DND-41 (cell line): ENCODE results near the gene ATG13.
"Not testable (repeated sequence)": the region's sequence is repeated elsewhere in the genome, so short reads cannot be mapped to it uniquely, and the experiment has no call there.

Source experiments
- ATAC-seq: fragments of 200-7000 bp; cut with Tn5 transposase; 3 replicates; pipeline ENCODE4 v1.9.1; 2021; ENCODE audit warnings: low read depth; ENCODE audit not compliant: insufficient read depth
- DNase-seq: peaks from one replicate; pipeline ENCODE4 v3.0.0-alpha.2; 2020
- H2AFZ ChIP-seq: 2 replicates; pipeline ENCODE4 v1.6.0; 2012; ENCODE audit warnings: low read depth, low read length
- H3K27ac ChIP-seq: 2 replicates; pipeline ENCODE4 v1.5.1; 2012; ENCODE audit warnings: low read length, inconsistent platforms
- H3K27me3 ChIP-seq: fragments of 200-600 bp; sonication (generic); 2 replicates; pipeline ENCODE4 v1.6.0; 2012; ENCODE audit warnings: low read length, mild to moderate bottlenecking, inconsistent platforms; ENCODE audit not compliant: insufficient read depth, poor library complexity
- H3K36me3 ChIP-seq: 2 replicates; pipeline ENCODE4 v1.5.1; 2012; ENCODE audit warnings: low read length, inconsistent platforms; ENCODE audit not compliant: insufficient read depth
- H3K4me1 ChIP-seq: 2 replicates; pipeline ENCODE4 v1.5.1; 2012; ENCODE audit warnings: mild to moderate bottlenecking, low read length; ENCODE audit not compliant: insufficient read depth
- H3K4me2 ChIP-seq: 2 replicates; pipeline ENCODE4 v1.6.0; 2012; ENCODE audit warnings: mild to moderate bottlenecking, moderate library complexity, low read length, inconsistent platforms; ENCODE audit not compliant: insufficient read depth
- H3K4me3 ChIP-seq, 2 experiments: fragments of 200-600 bp in 1 of 2; shearing (Covaris generic) in 1 of 2; 2 replicates each; pipeline ENCODE4 v1.5.1; 2012 to 2016; ENCODE audit warnings: inconsistent platforms in 2 of 2, low read length in 2 of 2, mild to moderate bottlenecking in 2 of 2, low read depth in 1 of 2, moderate library complexity in 1 of 2
- H3K79me2 ChIP-seq: 2 replicates; pipeline ENCODE4 v1.6.0; 2012; ENCODE audit warnings: low read length, inconsistent platforms; ENCODE audit not compliant: insufficient read depth
- H3K9ac ChIP-seq: 2 replicates; pipeline ENCODE4 v1.6.0; 2012; ENCODE audit warnings: low read depth, mild to moderate bottlenecking, inconsistent platforms, low read length, moderate library complexity
- H3K9me3 ChIP-seq: 2 replicates; pipeline ENCODE4 v1.5.1; 2012; ENCODE audit warnings: low read length, moderate library complexity, mild to moderate bottlenecking, inconsistent platforms; ENCODE audit not compliant: insufficient read depth, severe bottlenecking
- H4K20me1 ChIP-seq: 2 replicates; pipeline ENCODE4 v1.6.0; 2012; ENCODE audit warnings: low read length; ENCODE audit not compliant: insufficient read depth
- EZH2 ChIP-seq: IDR thresholded peaks from 3 replicates; pipeline ENCODE4 v1.6.1; 2012; ENCODE audit warnings: borderline replicate concordance, low read depth, mild to moderate bottlenecking, moderate library complexity, low read length, inconsistent platforms; ENCODE audit not compliant: severe bottlenecking
- TF ChIP-seq, protein P1 (sequence below): IDR thresholded peaks from 2 replicates; pipeline ENCODE4 v1.5.1; 2012; ENCODE audit warnings: borderline replicate concordance, low read length, moderate library complexity, mild to moderate bottlenecking; ENCODE audit not compliant: poor library complexity, severe bottlenecking; ENCODE audit errors: extremely low read depth

Gene ATG13

GRCh38 chr11:46710821-46711269, 93.5 kb downstream of the ATG13 start:
- no peaks in the 10 kb centered on the region for H3K79me2 ChIP-seq
- no peak overlapping the region for H3K27ac ChIP-seq
- peaks cover 17% of the 10 kb centered on the region for H3K36me3 ChIP-seq
- H3K4me1 ChIP-seq: no peaks in the 10 kb centered on the region
- TF ChIP-seq, protein P1, sequence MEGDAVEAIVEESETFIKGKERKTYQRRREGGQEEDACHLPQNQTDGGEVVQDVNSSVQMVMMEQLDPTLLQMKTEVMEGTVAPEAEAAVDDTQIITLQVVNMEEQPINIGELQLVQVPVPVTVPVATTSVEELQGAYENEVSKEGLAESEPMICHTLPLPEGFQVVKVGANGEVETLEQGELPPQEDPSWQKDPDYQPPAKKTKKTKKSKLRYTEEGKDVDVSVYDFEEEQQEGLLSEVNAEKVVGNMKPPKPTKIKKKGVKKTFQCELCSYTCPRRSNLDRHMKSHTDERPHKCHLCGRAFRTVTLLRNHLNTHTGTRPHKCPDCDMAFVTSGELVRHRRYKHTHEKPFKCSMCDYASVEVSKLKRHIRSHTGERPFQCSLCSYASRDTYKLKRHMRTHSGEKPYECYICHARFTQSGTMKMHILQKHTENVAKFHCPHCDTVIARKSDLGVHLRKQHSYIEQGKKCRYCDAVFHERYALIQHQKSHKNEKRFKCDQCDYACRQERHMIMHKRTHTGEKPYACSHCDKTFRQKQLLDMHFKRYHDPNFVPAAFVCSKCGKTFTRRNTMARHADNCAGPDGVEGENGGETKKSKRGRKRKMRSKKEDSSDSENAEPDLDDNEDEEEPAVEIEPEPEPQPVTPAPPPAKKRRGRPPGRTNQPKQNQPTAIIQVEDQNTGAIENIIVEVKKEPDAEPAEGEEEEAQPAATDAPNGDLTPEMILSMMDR: no peak
- no peak for TF ChIP-seq EZH2
- H4K20me1 ChIP-seq: peaks cover 1% of the 10 kb centered on the region; the same call in 1 of the 2 replicates
- H3K27me3 ChIP-seq: no peaks in the 10 kb centered on the region
- no peak overlapping the region for H2AFZ ChIP-seq
- ATAC-seq (no peak), DNase-seq (no peak)
- H3K4me3 ChIP-seq: no peak overlapping the region
- no peaks in the 10 kb centered on the region for H3K9me3 ChIP-seq
- H3K4me2 ChIP-seq: no peak overlapping the region
- no peak overlapping the region for H3K9ac ChIP-seq

- Histone ChIP-seq H3K9ac (no peak overlapping the region), H3K36me3 (peaks cover 13% of the 10 kb centered on the region), H4K20me1 (no peaks in the 10 kb centered on the region; the same call in 1 of the 2 replicates), H3K27ac (no peak overlapping the region), H2AFZ (no peak overlapping the region), H3K4me3 (no peak overlapping the region), H3K79me2 (no peaks in the 10 kb centered on the region), H3K4me1 (no peaks in the 10 kb centered on the region), H3K4me2 (no peak overlapping the region), H3K9me3 (no peaks in the 10 kb centered on the region), H3K27me3 (no peaks in the 10 kb centered on the region)
- no peak for TF ChIP-seq EZH2
- TF ChIP-seq, protein P1: no peak
- DNase-seq (no peak), ATAC-seq (no peak)
These were observed 94.0 kb downstream of the ATG13 start for GRCh38 chr11:46711303-46711702.

- ATAC-seq (no peak), DNase-seq (no peak)
- H3K27me3 ChIP-seq: no peaks in the 10 kb centered on the region
- no peak overlapping the region for H3K4me3 ChIP-seq
- TF ChIP-seq EZH2: no peak
- TF ChIP-seq, protein P1: no peak
- no peak overlapping the region for H3K27ac ChIP-seq
- H3K79me2 ChIP-seq: no peaks in the 10 kb centered on the region
- H3K9me3 ChIP-seq: no peaks in the 10 kb centered on the region
- 0 out of 2 replicates have a peak, but pooled peaks cover under 1% of the 10 kb centered on the region for H3K4me1 ChIP-seq
- no peak overlapping the region for H2AFZ ChIP-seq
- H4K20me1 ChIP-seq: no peaks in the 10 kb centered on the region
- no peak overlapping the region for H3K9ac ChIP-seq
- no peaks in the 10 kb centered on the region for H3K36me3 ChIP-seq
- H3K4me2 ChIP-seq: no peak overlapping the region
These were observed 95.7 kb downstream of the ATG13 start for GRCh38 chr11:46712874-46713576.

DNA sequence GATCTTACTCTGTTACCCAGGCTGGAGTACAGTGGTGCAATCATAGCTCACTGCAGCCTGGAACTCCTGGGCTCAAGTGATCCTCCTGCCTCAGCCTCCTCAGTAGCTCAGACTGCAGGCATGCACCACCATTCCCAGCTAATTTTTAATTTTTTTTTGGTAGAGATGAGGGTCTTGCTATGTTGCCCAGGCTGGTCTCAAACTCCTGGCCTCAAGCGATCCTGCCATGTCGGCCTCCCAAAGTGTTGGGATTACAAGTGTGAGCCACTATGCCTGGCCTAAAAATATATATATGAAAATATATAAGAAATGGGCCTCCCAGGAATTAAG, 100.4 kb downstream of the ATG13 start:
- H3K4me3 ChIP-seq, H3K27ac ChIP-seq, H3K27me3 ChIP-seq, H4K20me1 ChIP-seq, H3K4me2 ChIP-seq, H3K9me3 ChIP-seq, H3K79me2 ChIP-seq, ATAC-seq, H3K4me1 ChIP-seq, DNase-seq, H3K36me3 ChIP-seq, H3K9ac ChIP-seq: not testable (repeated sequence)
- peak overlapping the region; percentile 12; the same call in 1 of the 2 replicates for H2AFZ ChIP-seq
